ENCODE measurements around the gene GPRIN3.
"Not testable (repeated sequence)": the region's sequence is repeated elsewhere in the genome, so short reads cannot be mapped to it uniquely, and the experiment has no call there.

DNA sequence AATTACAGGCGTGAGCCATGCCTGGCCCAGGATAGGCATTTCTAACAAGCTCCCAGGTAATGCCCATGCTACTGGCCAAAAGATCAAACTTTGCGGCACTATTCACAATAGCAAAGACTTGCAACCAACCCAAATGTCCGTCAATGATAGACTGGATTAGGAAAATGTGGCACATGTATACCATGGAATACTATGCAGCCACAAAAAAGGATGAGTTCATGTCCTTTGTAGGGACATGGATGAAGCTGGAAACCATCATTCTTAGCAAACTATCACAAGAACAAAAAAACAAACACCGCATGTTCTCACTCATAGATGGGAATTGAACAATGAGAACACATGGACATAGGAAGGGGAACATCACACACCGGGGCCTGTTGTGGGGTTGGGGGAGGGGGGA, 1.6 kb upstream of the GPRIN3 start:
- TF ChIP-seq, protein P1, sequence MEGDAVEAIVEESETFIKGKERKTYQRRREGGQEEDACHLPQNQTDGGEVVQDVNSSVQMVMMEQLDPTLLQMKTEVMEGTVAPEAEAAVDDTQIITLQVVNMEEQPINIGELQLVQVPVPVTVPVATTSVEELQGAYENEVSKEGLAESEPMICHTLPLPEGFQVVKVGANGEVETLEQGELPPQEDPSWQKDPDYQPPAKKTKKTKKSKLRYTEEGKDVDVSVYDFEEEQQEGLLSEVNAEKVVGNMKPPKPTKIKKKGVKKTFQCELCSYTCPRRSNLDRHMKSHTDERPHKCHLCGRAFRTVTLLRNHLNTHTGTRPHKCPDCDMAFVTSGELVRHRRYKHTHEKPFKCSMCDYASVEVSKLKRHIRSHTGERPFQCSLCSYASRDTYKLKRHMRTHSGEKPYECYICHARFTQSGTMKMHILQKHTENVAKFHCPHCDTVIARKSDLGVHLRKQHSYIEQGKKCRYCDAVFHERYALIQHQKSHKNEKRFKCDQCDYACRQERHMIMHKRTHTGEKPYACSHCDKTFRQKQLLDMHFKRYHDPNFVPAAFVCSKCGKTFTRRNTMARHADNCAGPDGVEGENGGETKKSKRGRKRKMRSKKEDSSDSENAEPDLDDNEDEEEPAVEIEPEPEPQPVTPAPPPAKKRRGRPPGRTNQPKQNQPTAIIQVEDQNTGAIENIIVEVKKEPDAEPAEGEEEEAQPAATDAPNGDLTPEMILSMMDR (IDR thresholded peaks at IDR 0.05): not testable (repeated sequence)
- not testable (repeated sequence) for TF ChIP-seq ZFX (IDR thresholded peaks at IDR 0.05; ENCODE audit: borderline replicate concordance)

All from 22Rv1 (cell line).